Loucy (cell line): Measurements from ENCODE around the gene ZW10.

Source experiments
- H2AFZ ChIP-seq: fragments of 200-600 bp; sonication (generic); 2 replicates; pipeline ENCODE4 v1.6.0; 2016; ENCODE audit warnings: antibody characterized with exemption, mild to moderate bottlenecking, low read length, moderate library complexity
- H3F3A ChIP-seq: fragments of 200-600 bp; 2 replicates; pipeline ENCODE4 v1.6.0; 2016; ENCODE audit warnings: antibody characterized with exemption, low read depth, mild to moderate bottlenecking
- H3K27me3 ChIP-seq: fragments of 200-600 bp; sonication (generic); 2 replicates; pipeline ENCODE4 v1.6.1; 2014; ENCODE audit warnings: low read length, mild to moderate bottlenecking; ENCODE audit not compliant: insufficient read depth, poor library complexity, severe bottlenecking
- H3K36me3 ChIP-seq: fragments of 200-600 bp; sonication (generic); 2 replicates; pipeline ENCODE4 v1.6.1; 2016; ENCODE audit warnings: low read length; ENCODE audit not compliant: insufficient read depth
- H3K4me1 ChIP-seq: fragments of 200-600 bp; sonication (generic); 2 replicates; pipeline ENCODE4 v1.5.1; 2014; ENCODE audit warnings: low read length, mild to moderate bottlenecking; ENCODE audit not compliant: insufficient read depth, poor library complexity, severe bottlenecking
- H3K4me2 ChIP-seq: fragments of 200-600 bp; sonication (generic); 2 replicates; pipeline ENCODE4 v1.6.0; 2014; ENCODE audit warnings: antibody characterized with exemption, low read length, low read depth, mild to moderate bottlenecking; ENCODE audit not compliant: poor library complexity, severe bottlenecking
- H3K4me3 ChIP-seq: fragments of 200-600 bp; sonication (generic); 2 replicates; pipeline ENCODE4 v1.5.1; 2014; ENCODE audit warnings: low read length, mild to moderate bottlenecking, mixed read lengths; ENCODE audit not compliant: poor library complexity, severe bottlenecking
- H3K79me2 ChIP-seq: fragments of 200-600 bp; sonication (generic); 2 replicates; pipeline ENCODE4 v1.6.1; 2014; ENCODE audit warnings: low read length; ENCODE audit not compliant: insufficient read depth
- H3K9ac ChIP-seq: fragments of 200-600 bp; sonication (generic); 2 replicates; pipeline ENCODE4 v1.6.0; 2014; ENCODE audit warnings: mild to moderate bottlenecking, low read depth, low read length, moderate library complexity; ENCODE audit not compliant: poor library complexity, severe bottlenecking
- H3K9me2 ChIP-seq: fragments of 200-600 bp; sonication (generic); replicated peaks from 2 replicates; pipeline ENCODE4 v1.6.1; 2016; ENCODE audit warnings: low read depth, low read length, mixed read lengths
- H3K9me3 ChIP-seq: fragments of 200-600 bp; sonication (generic); 2 replicates; pipeline ENCODE4 v1.6.1; 2014; ENCODE audit warnings: mild to moderate bottlenecking, antibody characterized with exemption, low read length, low read depth; ENCODE audit not compliant: insufficient read depth
- H4K20me1 ChIP-seq: fragments of 200-600 bp; sonication (generic); 2 replicates; pipeline ENCODE4 v1.6.0; 2014; ENCODE audit warnings: antibody characterized with exemption, low read length, mild to moderate bottlenecking; ENCODE audit not compliant: insufficient read depth, poor library complexity, severe bottlenecking
- EZH2phosphoT487 ChIP-seq: fragments of 200-600 bp; IDR thresholded peaks from 2 replicates; pipeline ENCODE4 v1.6.1; 2018; ENCODE audit warnings: antibody characterized with exemption, mild to moderate bottlenecking, moderate library complexity, borderline replicate concordance
- TF ChIP-seq, protein P1 (sequence below): fragments of 200-600 bp; sonication (generic); conservative IDR thresholded peaks from 2 replicates; pipeline ENCODE4 v1.5.1; 2014; ENCODE audit warnings: mild to moderate bottlenecking, antibody characterized with exemption, low read length

The ZW10 gene

DNA sequence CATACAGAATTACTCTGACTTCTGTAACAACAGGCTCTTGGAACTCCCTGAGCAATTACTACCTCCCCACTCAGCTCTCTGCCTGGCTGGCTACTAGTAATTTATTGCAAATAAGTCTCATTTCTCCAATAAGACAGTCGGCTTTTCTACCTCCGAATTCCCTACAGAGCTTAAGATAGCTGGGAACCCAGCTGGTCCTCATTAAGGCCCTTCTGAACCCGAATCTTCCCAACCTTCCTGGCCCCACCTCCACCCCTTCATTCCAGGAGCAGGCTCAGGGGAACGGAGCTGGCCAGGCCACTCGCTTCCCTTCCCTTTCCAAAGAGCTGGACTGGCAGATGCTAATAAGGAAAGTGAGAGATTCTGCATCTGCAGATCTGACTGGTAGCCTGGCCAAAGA is 89.0 kb downstream of the ZW10 start:
- H3K9me3 ChIP-seq, result no peaks in the 10 kb centered on the region

DNA sequence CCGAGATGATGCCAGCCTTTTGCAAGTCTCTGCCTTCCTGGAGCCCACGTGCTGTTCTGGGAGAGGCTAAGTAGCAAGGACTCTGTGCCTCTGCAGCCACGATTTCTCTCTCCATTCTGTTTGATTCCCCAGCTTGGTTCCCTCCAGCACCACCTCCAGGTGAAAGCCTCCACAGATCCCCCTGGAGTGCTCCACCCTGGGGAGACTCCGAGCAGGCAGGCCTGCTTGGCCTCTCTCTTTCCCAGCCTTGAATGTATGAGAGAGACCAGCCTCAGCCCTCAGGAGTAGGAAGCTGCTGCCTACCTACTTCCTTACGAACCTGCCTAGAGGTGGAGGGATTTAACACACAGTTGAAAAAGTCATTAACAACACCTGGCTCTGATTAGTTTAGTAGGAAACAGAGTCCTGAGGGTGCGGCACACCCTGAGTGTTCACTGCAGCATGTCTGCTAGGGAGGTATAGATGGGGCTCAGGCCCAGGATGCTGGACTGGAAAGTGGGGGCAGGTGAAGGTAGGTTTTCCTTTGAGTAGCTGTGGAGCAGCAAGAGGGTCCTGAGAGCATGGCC is 89.9 kb downstream of the ZW10 start:
- no peaks in the 10 kb centered on the region for H4K20me1 ChIP-seq
- H3K27me3 ChIP-seq, result no peaks in the 10 kb centered on the region

More for the DNA sequence above, 89.0 kb downstream of the ZW10 start:
- Histone ChIP-seq H4K20me1 (no peaks in the 10 kb centered on the region), H3K4me3 (no peak overlapping the region), H3F3A (no peaks in the 10 kb centered on the region), H3K9me2 (no peaks in the 10 kb centered on the region), H2AFZ (no peak overlapping the region), H3K9ac (no peak overlapping the region), H3K27me3 (no peaks in the 10 kb centered on the region), H3K36me3 (no peaks in the 10 kb centered on the region), H3K79me2 (no peaks in the 10 kb centered on the region), H3K4me1 (no peaks in the 10 kb centered on the region), H3K4me2 (no peak overlapping the region)
- TF ChIP-seq, protein P1, sequence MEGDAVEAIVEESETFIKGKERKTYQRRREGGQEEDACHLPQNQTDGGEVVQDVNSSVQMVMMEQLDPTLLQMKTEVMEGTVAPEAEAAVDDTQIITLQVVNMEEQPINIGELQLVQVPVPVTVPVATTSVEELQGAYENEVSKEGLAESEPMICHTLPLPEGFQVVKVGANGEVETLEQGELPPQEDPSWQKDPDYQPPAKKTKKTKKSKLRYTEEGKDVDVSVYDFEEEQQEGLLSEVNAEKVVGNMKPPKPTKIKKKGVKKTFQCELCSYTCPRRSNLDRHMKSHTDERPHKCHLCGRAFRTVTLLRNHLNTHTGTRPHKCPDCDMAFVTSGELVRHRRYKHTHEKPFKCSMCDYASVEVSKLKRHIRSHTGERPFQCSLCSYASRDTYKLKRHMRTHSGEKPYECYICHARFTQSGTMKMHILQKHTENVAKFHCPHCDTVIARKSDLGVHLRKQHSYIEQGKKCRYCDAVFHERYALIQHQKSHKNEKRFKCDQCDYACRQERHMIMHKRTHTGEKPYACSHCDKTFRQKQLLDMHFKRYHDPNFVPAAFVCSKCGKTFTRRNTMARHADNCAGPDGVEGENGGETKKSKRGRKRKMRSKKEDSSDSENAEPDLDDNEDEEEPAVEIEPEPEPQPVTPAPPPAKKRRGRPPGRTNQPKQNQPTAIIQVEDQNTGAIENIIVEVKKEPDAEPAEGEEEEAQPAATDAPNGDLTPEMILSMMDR, result no peak
- TF ChIP-seq EZH2phosphoT487, result no peak

More for the DNA sequence above, 89.9 kb downstream of the ZW10 start:
- Histone ChIP-seq H3K4me1 (no peaks in the 10 kb centered on the region), H3K79me2 (no peaks in the 10 kb centered on the region), H3K4me3 (no peak overlapping the region), H3K9me2 (no peaks in the 10 kb centered on the region), H3K36me3 (no peaks in the 10 kb centered on the region), H3F3A (no peaks in the 10 kb centered on the region), H2AFZ (no peak overlapping the region), H3K4me2 (no peak overlapping the region), H3K9me3 (no peaks in the 10 kb centered on the region), H3K9ac (no peak overlapping the region)
- no peak for TF ChIP-seq EZH2phosphoT487
- TF ChIP-seq, protein P1, result no peak
